SK-N-SH (cell line): Measurements from ENCODE around the gene ACTR1A. TPM values are rescaled to one million over a fixed set of nuclear protein-coding genes. Genes with fewer than 3 reads are reported as not detected.

Source experiments
- CTCF ChIA-PET: fragments of 300-600, 350-600 bp; formaldehyde crosslinking; extraction: SDS; loops from one replicate; lab custom pipeline; 2021; lab: Yijun Ruan, JAX
- POLR2A ChIA-PET: fragments of 350-600 bp; sonication (Branson Sonifier 250); formaldehyde crosslinking; extraction: SDS; loops from one replicate; lab custom pipeline; 2020; ENCODE audit warnings: antibody characterized with exemption, inconsistent platforms; lab: Yijun Ruan, JAX
- DNase-seq: peaks from one replicate; pipeline ENCODE4 v3.0.0; 2012
- H2AFZ ChIP-seq: fragments of 200-600 bp; sonication (generic); 2 replicates; pipeline ENCODE4 v1.8.1; 2016; ENCODE audit warnings: antibody characterized with exemption, mild to moderate bottlenecking, low read depth
- H3F3A ChIP-seq: fragments of 200-600 bp; sonication (generic); replicated peaks from 2 replicates; pipeline ENCODE3; 2016; ENCODE audit warnings: antibody characterized with exemption, mild to moderate bottlenecking; ENCODE audit not compliant: insufficient read depth
- H3K27ac ChIP-seq, 2 experiments: fragments of 200-500 bp in 1 of 2; fragments of 200-600 bp in 1 of 2; sonication (Bioruptor generic) in 1 of 2; sonication (generic), shearing (Covaris generic) in 1 of 2; 2 replicates each; pipeline versions ENCODE4 v1.5.1 to v1.6.1; 2014 to 2016; ENCODE audit warnings: low read depth in 2 of 2, inconsistent platforms in 1 of 2, low read length in 1 of 2, mild to moderate bottlenecking in 1 of 2, mixed read lengths in 1 of 2
- H3K27me3 ChIP-seq: fragments of 200-600 bp; sonication (generic), shearing (Covaris generic); 2 replicates; pipeline ENCODE4 v1.6.1; 2016; ENCODE audit warnings: mixed run types; ENCODE audit not compliant: insufficient read depth
- H3K36me3 ChIP-seq, 2 experiments: fragments of 200-500 bp in 1 of 2; fragments of 200-600 bp in 1 of 2; sonication (Bioruptor generic) in 1 of 2; sonication (generic) in 1 of 2; replicated peaks in 1 of 2; 2 replicates each; pipeline versions ENCODE3 to v1.5.1; 2014 to 2016; ENCODE audit warnings: low read length in 1 of 2, mild to moderate bottlenecking in 1 of 2; ENCODE audit not compliant: insufficient read depth in 2 of 2, control insufficient read depth in 1 of 2
- H3K4me1 ChIP-seq, 2 experiments: fragments of 200-500 bp in 1 of 2; fragments of 200-600 bp in 1 of 2; sonication (Bioruptor generic) in 1 of 2; sonication (generic), shearing (Covaris generic) in 1 of 2; 2 replicates each; pipeline versions ENCODE4 v1.5.1 to v1.6.1; 2014 to 2016; ENCODE audit warnings: low read depth in 1 of 2, low read length in 1 of 2, mixed run types in 1 of 2; ENCODE audit not compliant: insufficient read depth in 2 of 2, control insufficient read depth in 1 of 2
- H3K4me2 ChIP-seq: fragments of 200-600 bp; sonication (generic), shearing (Covaris generic); 2 replicates; pipeline ENCODE4 v1.6.1; 2017; ENCODE audit warnings: mixed run types
- H3K4me3 ChIP-seq, 2 experiments: fragments of 200-500 bp in 1 of 2; fragments of 200-600 bp in 1 of 2; sonication (Bioruptor generic) in 1 of 2; sonication (generic), shearing (Covaris generic) in 1 of 2; 2 replicates each; pipeline versions ENCODE4 v1.5.1 to v1.8.1; 2014 to 2016; ENCODE audit warnings: low read depth in 2 of 2, inconsistent platforms in 1 of 2, low read length in 1 of 2, mild to moderate bottlenecking in 1 of 2, mixed read lengths in 1 of 2, moderate library complexity in 1 of 2
- H3K79me2 ChIP-seq: fragments of 200-600 bp; sonication (generic); 2 replicates; pipeline ENCODE4 v1.8.1; 2017; ENCODE audit warnings: mild to moderate bottlenecking; ENCODE audit not compliant: insufficient read depth
- H3K9ac ChIP-seq: fragments of 200-600 bp; sonication (generic); 2 replicates; pipeline ENCODE4 v1.6.1; 2017; ENCODE audit warnings: mixed run types
- H3K9me2 ChIP-seq: fragments of 200-600 bp; sonication (generic); 2 replicates; pipeline ENCODE4 v1.6.1; 2017; ENCODE audit warnings: mixed run types
- H3K9me3 ChIP-seq: fragments of 200-600 bp; sonication (generic); 2 replicates; pipeline ENCODE4 v1.6.1; 2017; ENCODE audit warnings: mixed run types, mild to moderate bottlenecking, moderate library complexity
- H4K20me1 ChIP-seq: fragments of 200-600 bp; sonication (generic); 2 replicates; pipeline ENCODE4 v1.6.1; 2017; ENCODE audit warnings: mild to moderate bottlenecking, mixed run types; ENCODE audit not compliant: insufficient read depth
- CHD2 ChIP-seq: fragments of 150-350 bp; IDR thresholded peaks from 2 replicates; pipeline ENCODE4 v1.6.1; 2018; ENCODE audit warnings: low read length; ENCODE audit not compliant: partially characterized antibody
- ELF1 ChIP-seq: IDR thresholded peaks from 2 replicates; pipeline ENCODE4 v1.4.0; 2012
- EZH2phosphoT487 ChIP-seq: fragments of 200-600 bp; sonication (generic); IDR thresholded peaks from 2 replicates; pipeline ENCODE4 v1.6.1; 2017; ENCODE audit warnings: low read depth, mixed run types, mild to moderate bottlenecking, antibody characterized with exemption, moderate library complexity, borderline replicate concordance
- FOSL2 ChIP-seq: IDR thresholded peaks from 2 replicates; pipeline ENCODE4 v1.4.0; 2012; ENCODE audit warnings: low read depth, mild to moderate bottlenecking, moderate library complexity, borderline replicate concordance
- FOXM1 ChIP-seq: IDR thresholded peaks from 2 replicates; pipeline ENCODE4 v1.4.0; 2012; ENCODE audit warnings: low read depth, mild to moderate bottlenecking
- MEF2A ChIP-seq: IDR thresholded peaks from 2 replicates; pipeline ENCODE4 v1.4.0; 2012; ENCODE audit warnings: low read depth, borderline replicate concordance
- NFIC ChIP-seq: IDR thresholded peaks from 2 replicates; pipeline ENCODE4 v1.4.0; 2012; ENCODE audit warnings: borderline replicate concordance
- RAD21 ChIP-seq: IDR thresholded peaks from 2 replicates; pipeline ENCODE4 v1.6.1; 2012; ENCODE audit warnings: mild to moderate bottlenecking, low read length
- RFX5 ChIP-seq: IDR thresholded peaks from 2 replicates; pipeline ENCODE4 v1.6.1; 2012; ENCODE audit warnings: mild to moderate bottlenecking, improper control_type of control experiment, low read length
- SIN3A ChIP-seq: IDR thresholded peaks from 2 replicates; pipeline ENCODE4 v1.6.1; 2012; ENCODE audit warnings: low read depth, mild to moderate bottlenecking, low read length, moderate library complexity, borderline replicate concordance
- TAF1 ChIP-seq: IDR thresholded peaks from 2 replicates; pipeline ENCODE4 v1.6.1; 2012; ENCODE audit warnings: low read depth, mild to moderate bottlenecking, low read length, moderate library complexity, borderline replicate concordance
- TEAD4 ChIP-seq: IDR thresholded peaks from 2 replicates; pipeline ENCODE4 v1.4.0; 2012; ENCODE audit warnings: mild to moderate bottlenecking, borderline replicate concordance; ENCODE audit not compliant: insufficient read depth
- YY1 ChIP-seq: IDR thresholded peaks from 2 replicates; pipeline ENCODE4 v1.4.0; 2012; ENCODE audit warnings: low read depth, mild to moderate bottlenecking
- WGBS: methylation state at CpG from one replicate; pipeline ENCODE4 v1.1.6; 2017; ENCODE audit warnings: low lambda C conversion rate; 5-methylcytosine and 5-hydroxymethylcytosine counted together
- polyA plus RNA-seq, 3 experiments: library from polyadenylated mRNA; depleted of rRNA; stranded (reverse); fragments of >200 nt; gene quantifications; 2 replicates each; pipeline ENCODE4 v1.2.3, GENCODE V29; 2012
- TF ChIP-seq, protein P1 (sequence below): IDR thresholded peaks from 2 replicates; pipeline ENCODE4 v1.6.1; 2012; ENCODE audit warnings: mild to moderate bottlenecking, low read depth, low read length, moderate library complexity
- TF ChIP-seq, protein P2 (sequence below): IDR thresholded peaks from 2 replicates; pipeline ENCODE4; 2012
- TF ChIP-seq, protein P3 (sequence below): fragments of 150-350 bp; IDR thresholded peaks from 2 replicates; pipeline ENCODE4 v1.6.1; 2017; ENCODE audit warnings: antibody characterized with exemption, low read length, low read depth, borderline replicate concordance

ACTR1A gene
- polyA plus RNA-seq, 1 of the 3 experiments (the other 2 are of a cell fraction), result 106 TPM

DNA sequence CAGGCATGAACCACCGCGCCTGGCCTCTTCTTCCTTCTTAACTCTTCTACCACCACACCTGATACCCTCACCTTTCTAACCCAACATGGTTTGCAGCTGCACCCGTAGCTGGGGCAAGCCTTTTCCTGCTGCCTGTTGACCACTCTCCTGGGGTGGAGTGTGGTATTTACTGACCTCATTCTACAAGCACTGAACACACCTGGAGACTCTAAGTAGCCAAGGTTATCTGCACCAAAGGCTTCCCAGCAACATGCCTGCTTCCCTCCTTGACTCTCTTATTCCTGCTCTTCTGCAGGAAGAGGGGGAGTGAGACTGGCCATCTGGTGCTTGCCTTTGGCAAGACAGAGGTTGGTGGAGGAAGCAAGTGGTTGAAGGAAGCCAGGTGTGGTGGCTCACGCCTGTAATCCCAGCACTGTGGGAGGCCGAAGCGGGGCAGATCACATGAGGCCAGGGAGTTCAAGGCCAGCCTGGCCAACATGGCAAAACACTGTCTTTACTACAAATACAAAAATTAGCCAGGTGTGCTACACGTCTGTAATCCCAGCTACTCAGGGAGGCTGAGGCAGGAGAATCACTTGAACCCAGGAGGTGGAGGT lies 10.1 kb downstream of the ACTR1A start:
- 96% methylated on average over 7 of the region's 7 CpGs for WGBS
- Histone ChIP-seq H3K4me2 (no peak overlapping the region), H2AFZ (no peak overlapping the region), H3K79me2 (peaks cover 87% of the 10 kb centered on the region), H3K4me1 (no peaks in the 10 kb centered on the region; a peak in 1 of 4 replicates), H3K9me2 (no peaks in the 10 kb centered on the region), H3K27ac (no peak overlapping the region), H3K36me3 (peaks cover 18 to 42% of the 10 kb centered on the region in 2 experiments), H3K9ac (no peak overlapping the region), H3K4me3 (no peak overlapping the region), H3F3A (no peaks in the 10 kb centered on the region), H4K20me1 (peaks cover 69% of the 10 kb centered on the region), H3K9me3 (no peaks in the 10 kb centered on the region), H3K27me3 (no peaks in the 10 kb centered on the region)
- no peak for DNase-seq
- ChIA-PET CTCF (interaction anchor here (1.0 to 1.4 kb wide), 2 partner anchors 13 to 70 kb away, joined by 3 to 6 read pairs; no protein-coding TSS in a partner anchor), POLR2A (no interaction called here)
- TF ChIP-seq FOSL2 (no peak), NFIC (no peak), ELF1 (no peak)

- Histone ChIP-seq H4K20me1 (peaks cover 55% of the 10 kb centered on the region), H3K9me3 (no peaks in the 10 kb centered on the region), H3K27me3 (no peaks in the 10 kb centered on the region), H3K4me1 (no peaks in the 10 kb centered on the region; a peak in 1 of 4 replicates), H2AFZ (no peak overlapping the region), H3K27ac (no peak overlapping the region), H3K9ac (no peak overlapping the region), H3F3A (no peaks in the 10 kb centered on the region), H3K9me2 (no peaks in the 10 kb centered on the region), H3K4me2 (no peak overlapping the region), H3K4me3 (no peak overlapping the region), H3K36me3 (peaks cover 21 to 34% of the 10 kb centered on the region in 2 experiments), H3K79me2 (peaks cover 74% of the 10 kb centered on the region)
- no peak for DNase-seq
- TF ChIP-seq CHD2 (no peak), EZH2phosphoT487 (no peak), YY1 (no peak), FOSL2 (no peak), TEAD4 (no peak), SIN3A (no peak), TAF1 (no peak), MEF2A (no peak), ELF1 (no peak), RFX5 (no peak), FOXM1 (no peak), RAD21 (no peak)
- TF ChIP-seq, protein P1, sequence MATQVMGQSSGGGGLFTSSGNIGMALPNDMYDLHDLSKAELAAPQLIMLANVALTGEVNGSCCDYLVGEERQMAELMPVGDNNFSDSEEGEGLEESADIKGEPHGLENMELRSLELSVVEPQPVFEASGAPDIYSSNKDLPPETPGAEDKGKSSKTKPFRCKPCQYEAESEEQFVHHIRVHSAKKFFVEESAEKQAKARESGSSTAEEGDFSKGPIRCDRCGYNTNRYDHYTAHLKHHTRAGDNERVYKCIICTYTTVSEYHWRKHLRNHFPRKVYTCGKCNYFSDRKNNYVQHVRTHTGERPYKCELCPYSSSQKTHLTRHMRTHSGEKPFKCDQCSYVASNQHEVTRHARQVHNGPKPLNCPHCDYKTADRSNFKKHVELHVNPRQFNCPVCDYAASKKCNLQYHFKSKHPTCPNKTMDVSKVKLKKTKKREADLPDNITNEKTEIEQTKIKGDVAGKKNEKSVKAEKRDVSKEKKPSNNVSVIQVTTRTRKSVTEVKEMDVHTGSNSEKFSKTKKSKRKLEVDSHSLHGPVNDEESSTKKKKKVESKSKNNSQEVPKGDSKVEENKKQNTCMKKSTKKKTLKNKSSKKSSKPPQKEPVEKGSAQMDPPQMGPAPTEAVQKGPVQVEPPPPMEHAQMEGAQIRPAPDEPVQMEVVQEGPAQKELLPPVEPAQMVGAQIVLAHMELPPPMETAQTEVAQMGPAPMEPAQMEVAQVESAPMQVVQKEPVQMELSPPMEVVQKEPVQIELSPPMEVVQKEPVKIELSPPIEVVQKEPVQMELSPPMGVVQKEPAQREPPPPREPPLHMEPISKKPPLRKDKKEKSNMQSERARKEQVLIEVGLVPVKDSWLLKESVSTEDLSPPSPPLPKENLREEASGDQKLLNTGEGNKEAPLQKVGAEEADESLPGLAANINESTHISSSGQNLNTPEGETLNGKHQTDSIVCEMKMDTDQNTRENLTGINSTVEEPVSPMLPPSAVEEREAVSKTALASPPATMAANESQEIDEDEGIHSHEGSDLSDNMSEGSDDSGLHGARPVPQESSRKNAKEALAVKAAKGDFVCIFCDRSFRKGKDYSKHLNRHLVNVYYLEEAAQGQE, result no peak
- TF ChIP-seq, protein P2, sequence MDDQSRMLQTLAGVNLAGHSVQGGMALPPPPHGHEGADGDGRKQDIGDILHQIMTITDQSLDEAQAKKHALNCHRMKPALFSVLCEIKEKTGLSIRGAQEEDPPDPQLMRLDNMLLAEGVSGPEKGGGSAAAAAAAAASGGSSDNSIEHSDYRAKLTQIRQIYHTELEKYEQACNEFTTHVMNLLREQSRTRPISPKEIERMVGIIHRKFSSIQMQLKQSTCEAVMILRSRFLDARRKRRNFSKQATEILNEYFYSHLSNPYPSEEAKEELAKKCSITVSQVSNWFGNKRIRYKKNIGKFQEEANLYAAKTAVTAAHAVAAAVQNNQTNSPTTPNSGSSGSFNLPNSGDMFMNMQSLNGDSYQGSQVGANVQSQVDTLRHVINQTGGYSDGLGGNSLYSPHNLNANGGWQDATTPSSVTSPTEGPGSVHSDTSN, result no peak
- TF ChIP-seq, protein P3, sequence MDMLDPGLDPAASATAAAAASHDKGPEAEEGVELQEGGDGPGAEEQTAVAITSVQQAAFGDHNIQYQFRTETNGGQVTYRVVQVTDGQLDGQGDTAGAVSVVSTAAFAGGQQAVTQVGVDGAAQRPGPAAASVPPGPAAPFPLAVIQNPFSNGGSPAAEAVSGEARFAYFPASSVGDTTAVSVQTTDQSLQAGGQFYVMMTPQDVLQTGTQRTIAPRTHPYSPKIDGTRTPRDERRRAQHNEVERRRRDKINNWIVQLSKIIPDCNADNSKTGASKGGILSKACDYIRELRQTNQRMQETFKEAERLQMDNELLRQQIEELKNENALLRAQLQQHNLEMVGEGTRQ, result no peak
- ChIA-PET CTCF (interaction anchor here (1.0 to 1.4 kb wide), 2 partner anchors 12 to 93 kb away, joined by 4 to 6 read pairs; partner anchors contain the start of genes ACTR1A and SUFU), POLR2A (no interaction called here)
- WGBS, result 93% methylated on average over 4 of the region's 4 CpGs
These were observed 11.4 kb downstream of the ACTR1A start for GRCh38 chr10:102491136-102491535.
